IMR-90 (cell line): ENCODE data around the gene KDM2B.

Experiments used
- CTCF ChIP-seq: conservative IDR thresholded peaks from 2 replicates; pipeline ENCODE4 v1.5.1; 2012; ENCODE audit warnings: mild to moderate bottlenecking, low read depth, low read length, improper control_type of control experiment
- FOS ChIP-seq: fragments of 150-350 bp; IDR thresholded peaks from 2 replicates; pipeline ENCODE4 v1.6.1; 2016; ENCODE audit warnings: low read depth, low read length
- USF2 ChIP-seq: fragments of 150-350 bp; IDR thresholded peaks from 2 replicates; pipeline ENCODE4 v1.6.1; 2017; ENCODE audit warnings: mild to moderate bottlenecking, antibody characterized with exemption, low read length, low read depth

- TF ChIP-seq CTCF = no peak
- no peak for TF ChIP-seq FOS
- no peak for TF ChIP-seq USF2
Measured at GRCh38 chr12:121568518-121568917, 12.3 kb downstream of the KDM2B start.
